ENCODE results near the gene RELN.

DNA sequence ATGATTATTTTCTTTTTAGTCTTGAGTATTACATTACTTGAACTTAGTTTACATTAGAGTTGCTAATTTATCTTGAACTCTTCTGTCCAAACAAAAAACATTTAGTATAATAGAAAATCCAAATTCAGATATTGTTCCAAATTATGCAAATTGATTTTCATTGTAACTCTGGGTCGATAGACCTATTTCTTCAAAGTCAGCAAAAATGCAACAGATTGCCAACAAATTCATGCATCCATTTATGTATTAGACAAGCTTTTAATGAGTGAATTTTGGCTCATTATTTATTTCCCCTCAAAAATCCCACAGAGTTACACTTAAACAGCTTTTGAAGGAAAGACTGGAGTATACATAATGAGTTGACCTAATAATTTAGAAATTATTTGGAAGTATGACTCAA lies 240.8 kb downstream of the RELN start:
- TF ChIP-seq, protein P1, sequence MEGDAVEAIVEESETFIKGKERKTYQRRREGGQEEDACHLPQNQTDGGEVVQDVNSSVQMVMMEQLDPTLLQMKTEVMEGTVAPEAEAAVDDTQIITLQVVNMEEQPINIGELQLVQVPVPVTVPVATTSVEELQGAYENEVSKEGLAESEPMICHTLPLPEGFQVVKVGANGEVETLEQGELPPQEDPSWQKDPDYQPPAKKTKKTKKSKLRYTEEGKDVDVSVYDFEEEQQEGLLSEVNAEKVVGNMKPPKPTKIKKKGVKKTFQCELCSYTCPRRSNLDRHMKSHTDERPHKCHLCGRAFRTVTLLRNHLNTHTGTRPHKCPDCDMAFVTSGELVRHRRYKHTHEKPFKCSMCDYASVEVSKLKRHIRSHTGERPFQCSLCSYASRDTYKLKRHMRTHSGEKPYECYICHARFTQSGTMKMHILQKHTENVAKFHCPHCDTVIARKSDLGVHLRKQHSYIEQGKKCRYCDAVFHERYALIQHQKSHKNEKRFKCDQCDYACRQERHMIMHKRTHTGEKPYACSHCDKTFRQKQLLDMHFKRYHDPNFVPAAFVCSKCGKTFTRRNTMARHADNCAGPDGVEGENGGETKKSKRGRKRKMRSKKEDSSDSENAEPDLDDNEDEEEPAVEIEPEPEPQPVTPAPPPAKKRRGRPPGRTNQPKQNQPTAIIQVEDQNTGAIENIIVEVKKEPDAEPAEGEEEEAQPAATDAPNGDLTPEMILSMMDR (tag by site-specific recombination; IDR thresholded peaks at IDR 0.05) = no peak
- no peak for TF ChIP-seq ZNF292 (tag by site-specific recombination; IDR thresholded peaks at IDR 0.05; ENCODE audit: borderline replicate concordance, low read depth)

Data from HEK293 (cell line).